H1 (cell line): Measurements from ENCODE around the gene ELOVL2. TPM values are rescaled to one million over a fixed set of nuclear protein-coding genes. Genes with fewer than 3 reads are reported as not detected.
"Not testable (repeated sequence)": the region's sequence is repeated elsewhere in the genome, so short reads cannot be mapped to it uniquely, and the experiment has no call there.

Experiments
- CTCF ChIA-PET: fragments of 300-600 bp; sonication (Branson Sonifier 250); formaldehyde crosslinking; loops from one replicate; lab custom pipeline; 2021; ENCODE audit not compliant: partially characterized antibody; lab: Charles Lee
- POLR2A ChIA-PET: fragments of 300-600 bp; sonication (Branson Sonifier 250); formaldehyde crosslinking; loops from one replicate; lab custom pipeline; 2021; ENCODE audit warnings: inconsistent platforms; ENCODE audit not compliant: partially characterized antibody; lab: Charles Lee
- DNase-seq, 2 experiments: peaks; one replicate each; pipeline versions ENCODE4 v3.0.0 to v3.0.0-alpha.2; 2010 to 2022; ENCODE audit warnings: low spot score in 2 of 2, low read depth in 1 of 2, mixed read lengths in 1 of 2
- FAIRE-seq: peaks from 2 replicates; lab custom pipeline; 2011; peaks lifted over from hg19 to GRCh38; lab: Jason Lieb, UNC
- H2AFZ ChIP-seq: 2 replicates; pipeline ENCODE4 v1.8.1; 2012; ENCODE audit warnings: low read length, inconsistent platforms
- H2AK5ac ChIP-seq: 2 replicates; pipeline ENCODE4 v1.6.1; 2013; ENCODE audit warnings: low read depth, low read length
- H2BK120ac ChIP-seq: replicated peaks from 2 replicates; pipeline ENCODE3; 2013; ENCODE audit warnings: low read depth, low read length, inconsistent platforms
- H2BK12ac ChIP-seq: 2 replicates; pipeline ENCODE4 v1.6.1; 2013; ENCODE audit warnings: low read depth, low read length
- H2BK15ac ChIP-seq: 2 replicates; pipeline ENCODE4 v1.6.1; 2013; ENCODE audit warnings: low read length
- H2BK20ac ChIP-seq: 2 replicates; pipeline ENCODE4 v1.6.1; 2013; ENCODE audit warnings: low read length
- H2BK5ac ChIP-seq: 2 replicates; pipeline ENCODE4 v1.6.1; 2013; ENCODE audit warnings: low read depth, low read length
- H3K14ac ChIP-seq: 2 replicates; pipeline ENCODE4 v1.6.1; 2013; ENCODE audit warnings: inconsistent platforms; ENCODE audit not compliant: insufficient read length
- H3K18ac ChIP-seq: 2 replicates; pipeline ENCODE4 v1.6.1; 2013; ENCODE audit warnings: low read length; ENCODE audit errors: extremely low read depth
- H3K23ac ChIP-seq: 2 replicates; pipeline ENCODE4 v1.6.1; 2013; ENCODE audit warnings: inconsistent platforms; ENCODE audit not compliant: insufficient read length
- H3K23me2 ChIP-seq: 2 replicates; pipeline ENCODE4 v1.6.1; 2013; ENCODE audit warnings: low read depth, low read length
- H3K27ac ChIP-seq: 2 replicates; pipeline ENCODE4 v1.6.1; 2011; ENCODE audit warnings: low read depth, low read length, inconsistent platforms
- H3K27me3 ChIP-seq, 4 experiments: replicated peaks in 1 of 4; 1 replicate in 1 of 4; 2 replicates in 3 of 4; pipeline versions ENCODE4 v1.6.1 to v1.8.1; 2011 to 2013; ENCODE audit warnings: low read length in 3 of 4, mild to moderate bottlenecking in 3 of 4, inconsistent platforms in 2 of 4, mixed read lengths in 2 of 4, moderate library complexity in 1 of 4; ENCODE audit not compliant: control insufficient read depth in 3 of 4, insufficient read depth in 3 of 4; ENCODE audit errors: extremely low read depth in 1 of 4
- H3K36me3 ChIP-seq, 4 experiments: 2 replicates each; pipeline versions ENCODE4 v1.6.1 to v1.8.1; 2011 to 2013; ENCODE audit warnings: mild to moderate bottlenecking in 4 of 4, low read length in 3 of 4, moderate library complexity in 2 of 4, control low read depth in 1 of 4, inconsistent platforms in 1 of 4; ENCODE audit not compliant: insufficient read depth in 4 of 4, control insufficient read depth in 2 of 4
- H3K4ac ChIP-seq: replicated peaks from 2 replicates; pipeline ENCODE3; 2013; ENCODE audit warnings: low read length, low read depth, mixed read lengths, inconsistent platforms; ENCODE audit not compliant: insufficient read length
- H3K4me1 ChIP-seq, 4 experiments: replicated peaks in 1 of 4; 1 replicate in 1 of 4; 2 replicates in 3 of 4; pipeline versions ENCODE4 v1.6.1 to v1.8.1; 2011 to 2013; ENCODE audit warnings: low read length in 3 of 4, inconsistent platforms in 2 of 4, mixed read lengths in 1 of 4; ENCODE audit not compliant: insufficient read depth in 4 of 4, control insufficient read depth in 3 of 4
- H3K4me2 ChIP-seq, 2 experiments: 2 replicates each; pipeline versions ENCODE4 v1.6.1 to v1.8.1; 2011 to 2013; ENCODE audit warnings: low read depth in 2 of 2, low read length in 2 of 2, control low read depth in 1 of 2, inconsistent platforms in 1 of 2, mild to moderate bottlenecking in 1 of 2; ENCODE audit not compliant: insufficient read depth in 1 of 2
- H3K4me3 ChIP-seq, 4 experiments: fragments of 200-600, 300-600 bp in 1 of 4; sonication (generic), shearing (Covaris generic), sonication (Bioruptor Twin) in 1 of 4; 2 replicates each; pipeline versions ENCODE4 v1.5.1 to v1.8.1; 2011 to 2016; ENCODE audit warnings: low read length in 4 of 4, low read depth in 3 of 4, control low read depth in 2 of 4, inconsistent platforms in 2 of 4, mild to moderate bottlenecking in 2 of 4, mixed read lengths in 1 of 4, moderate library complexity in 1 of 4; ENCODE audit not compliant: insufficient read depth in 2 of 4; ENCODE audit errors: extremely low read depth in 1 of 4
- H3K56ac ChIP-seq: replicated peaks from 2 replicates; pipeline ENCODE3; 2013; ENCODE audit warnings: low read depth, mild to moderate bottlenecking, mixed read lengths, low read length, inconsistent platforms; ENCODE audit not compliant: insufficient read length
- H3K79me1 ChIP-seq: 2 replicates; pipeline ENCODE4 v1.6.1; 2013; ENCODE audit warnings: low read depth, low read length, control low read depth
- H3K79me2 ChIP-seq, 2 experiments: 2 replicates each; pipeline versions ENCODE4 v1.6.1 to v1.8.1; 2012 to 2013; ENCODE audit warnings: low read length in 2 of 2, mild to moderate bottlenecking in 2 of 2, inconsistent platforms in 1 of 2; ENCODE audit not compliant: insufficient read depth in 2 of 2, control insufficient read depth in 1 of 2
- H3K9ac ChIP-seq, 4 experiments: replicated peaks in 1 of 4; 1 replicate in 1 of 4; 2 replicates in 3 of 4; pipeline versions ENCODE4 v1.6.1 to v1.8.1; 2011 to 2013; ENCODE audit warnings: low read depth in 3 of 4, low read length in 3 of 4, control low read depth in 2 of 4, mild to moderate bottlenecking in 2 of 4, moderate library complexity in 2 of 4, inconsistent platforms in 1 of 4; ENCODE audit errors: extremely low read depth in 1 of 4
- H3K9me3 ChIP-seq, 2 experiments: 2 replicates each; pipeline versions ENCODE4 v1.6.1 to v1.8.1; 2012 to 2013; ENCODE audit warnings: mild to moderate bottlenecking in 2 of 2, moderate library complexity in 2 of 2, control low read depth in 1 of 2, inconsistent platforms in 1 of 2, low read depth in 1 of 2, low read length in 1 of 2, mixed read lengths in 1 of 2; ENCODE audit not compliant: insufficient read depth in 2 of 2
- H4K20me1 ChIP-seq, 2 experiments: replicated peaks in 1 of 2; 2 replicates each; pipeline versions ENCODE3 to v1.8.1; 2011 to 2013; ENCODE audit warnings: inconsistent platforms in 2 of 2, low read length in 2 of 2, mild to moderate bottlenecking in 1 of 2; ENCODE audit not compliant: insufficient read depth in 2 of 2, control insufficient read depth in 1 of 2
- H4K5ac ChIP-seq: 2 replicates; pipeline ENCODE4 v1.6.1; 2013; ENCODE audit warnings: low read length, low read depth, mixed read lengths, inconsistent platforms; ENCODE audit not compliant: insufficient read length
- H4K8ac ChIP-seq: 2 replicates; pipeline ENCODE4 v1.8.0; 2013; ENCODE audit warnings: mild to moderate bottlenecking, moderate library complexity, low read length, inconsistent platforms; ENCODE audit not compliant: insufficient read depth; ENCODE audit errors: extremely low read depth
- H4K91ac ChIP-seq: replicated peaks from 2 replicates; pipeline ENCODE3; 2013; ENCODE audit warnings: low read length, mixed read lengths, inconsistent platforms; ENCODE audit not compliant: insufficient read length
- CBX5 ChIP-seq: fragments of 300-800, 300-1000 bp; sonication (generic); IDR thresholded peaks from 2 replicates; pipeline ENCODE4 v1.7.1; 2016; ENCODE audit warnings: antibody characterized with exemption, low read length, low read depth
- CEBPB ChIP-seq: IDR thresholded peaks from 2 replicates; pipeline ENCODE4 v1.6.1; 2012; ENCODE audit warnings: low read depth, low read length
- JUND ChIP-seq: IDR thresholded peaks from 2 replicates; pipeline ENCODE4 v1.6.1; 2011; ENCODE audit warnings: mild to moderate bottlenecking, improper control_type of control experiment, low read length
- NRF1 ChIP-seq: IDR thresholded peaks from 2 replicates; pipeline ENCODE4 v1.6.1; 2011; ENCODE audit warnings: mild to moderate bottlenecking, low read depth, low read length, improper control_type of control experiment
- SIX5 ChIP-seq: IDR thresholded peaks from 2 replicates; pipeline ENCODE4 v1.6.1; 2011; ENCODE audit warnings: mild to moderate bottlenecking, low read depth, low read length
- SP1 ChIP-seq: IDR thresholded peaks from 2 replicates; pipeline ENCODE4 v1.6.1; 2011; ENCODE audit warnings: low read depth, low read length
- USF2 ChIP-seq: IDR thresholded peaks from 2 replicates; pipeline ENCODE4 v1.6.1; 2011; ENCODE audit warnings: low read length, improper control_type of control experiment
- WGBS, 2 experiments: shearing (Covaris generic) in 1 of 2; methylation state at CpG; one replicate each; pipeline versions ENCODE4 v1.1.6 to v1.1.7; 2013 to 2015; ENCODE audit warnings: low lambda C conversion rate in 2 of 2, mixed read lengths in 2 of 2, inconsistent platforms in 1 of 2, low coverage in 1 of 2, missing lambda C conversion rate in 1 of 2; ENCODE audit not compliant: insufficient replicate concordance in 2 of 2, insufficient coverage in 1 of 2, insufficient read length in 1 of 2; ENCODE audit errors: extremely low coverage in 1 of 2, missing lambda C conversion rate in 1 of 2; 5-methylcytosine and 5-hydroxymethylcytosine counted together
- polyA plus RNA-seq, 7 experiments: library from polyadenylated mRNA; depleted of rRNA in 3 of 7; stranded (reverse) in 5 of 7; unstranded in 2 of 7; fragments of >200 nt in 5 of 7; fragments of 200-250 nt in 2 of 7; gene quantifications; 1 replicate in 5 of 7; 2 replicates in 1 of 7; 4 replicates in 1 of 7; pipeline versions ENCODE4 v1.2.1 to v1.2.3, GENCODE V29; 2011 to 2013; ENCODE audit warnings: missing spikeins in 2 of 7, mixed read lengths in 2 of 7
- total RNA-seq: library from RNA; stranded (reverse); fragmentation: NEBNext Ultra II Directional; extraction: Animal tissue kit (Norgen Biotek cat#: 25700); gene quantifications from 2 replicates; pipeline ENCODE4 v1.2.1, GENCODE V29; 2021

Gene ELOVL2
- total and polyA plus RNA-seq, 2 of the 8 experiments (the other 6 are each of a cell fraction or from before 2014, with no cell fraction given), result 0.42 to 0.89 TPM

GRCh38 chr6:11006061-11006460, 38.0 kb downstream of the ELOVL2 start (continued):
- no peak for TF ChIP-seq USF2
- no peak for TF ChIP-seq NRF1
- TF ChIP-seq CBX5, result no peak
- TF ChIP-seq SP1, result no peak
- no peak for TF ChIP-seq CEBPB
- TF ChIP-seq JUND, result no peak
- no peak for TF ChIP-seq SIX5

- H3K4ac ChIP-seq, H2AK5ac ChIP-seq, H3K4me1 ChIP-seq, H2BK120ac ChIP-seq, H3K23ac ChIP-seq, H2BK5ac ChIP-seq, H3K56ac ChIP-seq, H4K91ac ChIP-seq, POLR2A ChIA-PET, H3K27ac ChIP-seq, DNase-seq, H2BK15ac ChIP-seq, FAIRE-seq, H3K14ac ChIP-seq, H2BK12ac ChIP-seq, H3K79me2 ChIP-seq, H2AFZ ChIP-seq, H3K9me3 ChIP-seq, H3K23me2 ChIP-seq, H3K36me3 ChIP-seq, H3K27me3 ChIP-seq, H3K4me2 ChIP-seq, H4K8ac ChIP-seq, H4K5ac ChIP-seq, H4K20me1 ChIP-seq, H3K9ac ChIP-seq, H3K4me3 ChIP-seq, H3K18ac ChIP-seq, H2BK20ac ChIP-seq, H3K79me1 ChIP-seq: not testable (repeated sequence)
- 88% methylated on average over 5 of the region's 5 CpGs; no CpG with 5 or more reads in 1 of the 2 experiments for WGBS, 2 experiments
- CTCF ChIA-PET, result interaction anchor here (0.6 to 1.2 kb wide), 5 partner anchors 15 to 71 kb away, joined by 3 to 4 read pairs (median 3); no protein-coding TSS in a partner anchor
Observed at GRCh38 chr6:11003297-11003696, 40.8 kb downstream of the ELOVL2 start.
